SK-N-MC (cell line): ENCODE measurements around the gene ARIH2.

Source experiments
- EZH2 ChIP-seq: fragments of 200-600 bp; sonication (generic); IDR thresholded peaks from one replicate; pipeline ENCODE4 v1.6.1; 2017; ENCODE audit warnings: antibody characterized with exemption
- POLR2AphosphoS5 ChIP-seq: IDR thresholded peaks from 2 replicates; pipeline ENCODE4 v1.6.1; 2012; ENCODE audit warnings: mild to moderate bottlenecking, low read depth, low read length, borderline replicate concordance

- TF ChIP-seq EZH2 (no peak), POLR2AphosphoS5 (no peak)
These were observed 21.7 kb upstream of the ARIH2 start for GRCh38 chr3:48896936-48897335.
